RPMI7951 (cell line): Measurements from ENCODE around the gene TMPRSS2. TPM values are rescaled to one million over a fixed set of nuclear protein-coding genes. Genes with fewer than 3 reads are reported as not detected.

Experiments used
- DNase-seq: peaks from one replicate; pipeline ENCODE4 v3.0.0-alpha.2; 2012; ENCODE audit warnings: low read depth
- total RNA-seq: library from RNA; depleted of rRNA; stranded (reverse); fragments of >200 nt; shearing (Covaris generic); gene quantifications from 2 replicates; pipeline ENCODE4 v1.2.3, GENCODE V29; 2014; rRNA removed

The TMPRSS2 gene
- total RNA-seq = 0.39 TPM in 1 of 2 replicates, not detected in the other

- no peak for DNase-seq
Observed at GRCh38 chr21:41507521-41508414, at the start of gene TMPRSS2. Gene TMPRSS2, minus strand, starts transcription at chr21:41508158. Its CDS starts 10,025 bp downstream, at chr21:41498133.

DNA sequence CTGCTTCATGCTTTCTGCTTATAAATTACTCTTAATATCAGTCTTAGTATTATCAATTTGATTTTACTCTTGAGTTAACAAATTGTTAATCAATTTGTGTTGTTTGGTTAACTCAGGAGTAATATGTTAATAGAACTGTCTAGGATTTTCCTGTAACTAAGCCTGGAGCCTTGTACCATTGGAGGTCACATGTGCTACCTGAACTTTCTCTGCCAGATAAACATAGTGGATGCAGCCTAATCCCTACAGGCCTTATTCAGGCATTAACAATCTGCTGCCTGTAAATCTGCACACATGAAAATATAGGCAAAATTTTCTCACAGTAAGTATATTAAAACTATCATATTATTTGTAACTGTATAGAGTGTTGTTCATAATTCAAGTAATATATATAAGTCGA is 47.1 kb upstream of the TMPRSS2 start:
- DNase-seq = no peak

DNA sequence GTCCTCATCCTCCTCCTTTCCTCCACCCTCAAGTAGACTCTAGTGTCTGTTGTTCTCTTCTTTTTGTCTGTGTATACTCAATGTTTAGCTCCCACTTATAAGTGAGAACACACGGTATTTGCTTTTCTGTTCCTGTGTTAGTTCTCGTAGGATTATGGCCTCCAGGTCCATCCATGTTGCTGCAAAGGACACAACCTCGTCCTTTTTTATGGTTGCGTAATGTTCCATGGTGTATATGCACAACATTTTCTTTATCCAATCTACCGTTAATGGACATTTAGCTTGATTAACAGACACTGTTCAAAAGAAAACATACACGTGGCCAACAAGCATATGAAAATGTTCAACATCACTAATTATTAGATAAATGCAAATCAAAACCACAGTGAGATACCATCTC is 44.3 kb upstream of the TMPRSS2 start:
- no peak for DNase-seq

- no peak for DNase-seq
Observed at GRCh38 chr21:41548781-41549180, 40.8 kb upstream of the TMPRSS2 start.

- no peak for DNase-seq
Observed at GRCh38 chr21:41547111-41547510, 39.2 kb upstream of the TMPRSS2 start.

GRCh38 chr21:41545500-41546359 is 37.8 kb upstream of the TMPRSS2 start:
- DNase-seq = no peak

- no peak for DNase-seq
Observed at GRCh38 chr21:41542727-41543126, 34.8 kb upstream of the TMPRSS2 start.

DNA sequence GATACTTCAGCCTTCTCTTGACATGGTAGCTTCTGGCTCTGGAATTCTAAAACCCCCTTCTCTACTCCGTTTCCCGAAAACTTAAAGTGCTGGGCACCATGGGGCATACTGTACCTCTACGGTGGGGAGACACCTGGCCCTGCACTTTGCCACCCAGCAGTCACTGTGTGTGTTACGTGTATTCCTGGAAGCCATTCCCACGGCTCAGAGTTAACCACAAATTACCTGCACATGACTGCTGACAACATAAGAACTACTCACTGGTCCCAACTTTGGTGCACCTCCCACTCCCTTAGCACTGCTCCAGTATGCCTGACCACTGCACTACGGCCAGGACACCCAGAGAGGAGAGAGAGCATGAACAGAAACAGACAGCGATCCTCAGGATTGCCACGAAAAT is 29.4 kb upstream of the TMPRSS2 start:
- no peak for DNase-seq

DNA sequence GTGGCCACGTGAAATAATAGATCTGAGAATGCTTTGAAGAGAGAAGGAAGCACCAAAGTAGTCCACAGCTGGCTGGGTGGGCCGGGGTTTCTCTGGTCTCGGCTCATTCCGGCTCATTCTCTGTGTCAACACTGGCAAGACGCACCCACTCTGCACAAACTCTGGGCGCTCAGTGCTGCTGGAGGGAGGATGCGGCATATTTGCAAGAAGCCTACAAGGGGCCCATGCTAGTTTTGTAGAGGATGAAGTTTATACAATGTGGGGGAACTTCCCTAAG is 28.8 kb upstream of the TMPRSS2 start:
- DNase-seq = no peak

- no peak for DNase-seq
Observed at GRCh38 chr21:41536076-41536826, 28.3 kb upstream of the TMPRSS2 start.

GRCh38 chr21:41530366-41530765 is 22.4 kb upstream of the TMPRSS2 start:
- DNase-seq = no peak

DNA sequence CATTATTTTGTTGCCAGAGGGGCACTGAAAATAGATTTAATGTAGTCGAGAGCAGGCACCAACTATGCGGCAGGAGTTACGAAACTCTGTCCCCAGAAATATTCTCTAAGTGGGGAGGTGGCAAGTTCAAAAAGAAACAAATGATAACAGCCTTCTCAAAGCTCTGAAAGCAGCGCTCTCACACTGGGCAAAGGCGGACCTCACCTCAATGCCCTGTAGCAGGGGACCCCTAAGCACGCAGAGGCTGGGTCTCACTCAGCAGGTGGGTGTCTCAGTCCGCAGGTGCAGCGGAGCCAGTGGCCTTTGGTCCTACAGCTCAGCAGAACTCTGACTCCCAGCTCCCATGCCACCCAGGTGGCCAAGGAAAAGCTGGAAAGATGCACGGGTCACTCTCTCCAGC is 21.8 kb upstream of the TMPRSS2 start:
- no peak for DNase-seq

- DNase-seq = no peak
Observed at GRCh38 chr21:41526478-41527087, 18.6 kb upstream of the TMPRSS2 start.

DNA sequence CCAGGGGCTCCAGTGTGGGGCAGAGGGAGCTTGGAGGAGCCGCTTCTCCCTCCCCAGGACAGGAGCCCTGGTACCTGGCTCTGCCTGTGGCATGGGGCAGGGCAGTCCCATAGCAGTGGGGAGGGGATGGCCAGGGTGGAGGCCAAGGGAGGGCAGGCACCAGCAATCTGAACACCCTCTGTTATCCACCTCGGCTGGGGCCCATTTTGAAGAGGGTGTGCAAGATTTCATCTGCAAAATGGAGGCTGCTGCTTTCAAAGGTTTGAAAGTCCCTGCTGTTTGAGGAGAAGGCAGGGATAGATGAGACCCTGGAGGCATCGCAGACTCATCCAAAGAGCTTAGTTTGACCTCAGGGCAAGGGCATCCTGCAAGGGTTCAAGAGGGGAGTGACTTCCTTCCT is 15.2 kb upstream of the TMPRSS2 start:
- no peak for DNase-seq

- DNase-seq = no peak
Observed at GRCh38 chr21:41521489-41522027, 13.6 kb upstream of the TMPRSS2 start.

DNA sequence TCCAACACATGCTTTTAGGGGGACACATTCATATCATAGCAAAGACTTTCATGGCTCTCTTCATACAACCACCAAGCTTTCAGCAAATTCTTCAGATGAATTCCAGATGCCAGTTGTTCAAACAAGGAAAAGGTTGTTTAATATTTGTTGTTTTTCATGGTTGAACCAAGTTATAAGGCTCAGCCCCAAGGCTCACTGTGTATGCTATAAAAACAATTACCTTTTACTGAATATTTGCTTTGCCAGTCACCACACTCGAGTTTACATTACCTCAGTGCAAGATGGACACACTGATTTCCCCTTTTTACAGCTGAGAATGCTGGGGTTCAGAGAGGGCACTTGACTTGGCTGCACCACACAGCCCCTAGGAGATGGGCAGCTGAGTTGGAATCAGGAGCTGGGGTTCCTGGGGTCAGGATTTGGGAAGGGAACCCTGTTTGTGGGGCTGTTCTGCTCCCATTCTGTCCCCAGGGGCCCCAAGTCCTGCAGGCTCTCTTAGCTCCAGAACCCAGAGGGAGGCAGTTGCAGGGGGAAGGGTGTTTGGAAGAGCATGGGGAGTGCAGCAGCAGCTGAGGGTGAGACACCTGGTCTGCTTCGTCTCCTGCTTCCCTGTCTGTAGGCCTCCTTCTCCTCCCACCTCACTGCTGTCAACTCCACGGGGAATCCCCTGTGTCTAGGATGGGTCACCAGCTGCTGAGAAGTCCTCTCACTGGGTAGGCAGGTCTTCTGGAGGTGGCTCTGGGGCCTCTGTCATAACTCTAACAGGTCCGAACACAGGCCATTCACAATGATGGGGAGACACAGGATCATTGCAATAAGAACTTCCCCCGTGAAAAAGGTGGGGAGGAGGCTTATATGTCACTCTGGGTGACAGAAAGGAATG is 12.8 kb upstream of the TMPRSS2 start:
- DNase-seq = no peak

- DNase-seq = no peak
Observed at GRCh38 chr21:41519806-41520559, 12.0 kb upstream of the TMPRSS2 start.

DNA sequence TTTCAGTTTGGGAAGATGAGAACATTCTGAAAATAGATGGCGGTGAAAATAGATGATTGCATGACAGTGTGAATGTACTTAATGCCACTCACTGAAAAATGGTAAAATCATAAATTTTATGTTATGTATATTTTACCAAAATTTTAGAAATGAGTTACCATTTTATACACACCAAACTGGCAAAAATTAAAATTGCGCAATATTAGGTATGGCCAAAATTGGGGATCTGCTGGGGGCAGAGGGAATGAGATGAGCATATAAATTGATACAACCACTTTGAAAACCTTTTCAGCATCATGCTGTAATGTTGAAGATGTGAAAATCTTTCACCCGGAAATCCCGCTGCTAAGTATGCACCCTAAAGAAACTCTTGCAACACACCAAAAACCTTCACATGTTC is 10.8 kb upstream of the TMPRSS2 start:
- DNase-seq = no peak

- no peak for DNase-seq
Observed at GRCh38 chr21:41511858-41512257, 3.9 kb upstream of the TMPRSS2 start.

DNA sequence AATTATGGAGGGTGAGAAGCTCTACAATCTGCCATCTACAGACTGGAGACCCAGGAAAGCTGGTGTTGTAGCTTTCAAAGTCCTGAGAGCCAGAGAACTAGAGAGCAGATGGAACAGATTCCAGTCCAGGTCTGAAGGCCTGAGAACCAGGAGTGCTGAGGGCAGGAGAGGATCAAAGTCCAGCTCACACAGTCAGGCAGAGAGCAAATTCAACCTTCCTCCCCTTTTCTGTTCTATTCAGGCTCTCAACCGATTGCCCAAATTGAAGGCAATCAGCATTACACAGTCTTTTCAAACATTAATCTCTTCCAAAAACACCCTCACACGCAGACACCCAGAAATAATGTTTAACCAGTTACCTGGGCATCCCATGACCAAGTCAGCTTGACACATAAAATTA is 2.5 kb upstream of the TMPRSS2 start:
- DNase-seq = no peak
